ENCODE results near the gene CFAP299. TPM values are rescaled to one million over a fixed set of nuclear protein-coding genes. Genes with fewer than 3 reads are reported as not detected.

Gene CFAP299
- total RNA-seq, 1 donor from 2014 or later: not detected

GRCh38 chr4:80751200-80751599 is 415.7 kb downstream of the CFAP299 start:
- DNase-seq: no peak
- no peak for TF ChIP-seq CTCF (IDR thresholded peaks at IDR 0.05; ENCODE audit: borderline replicate concordance)
- intact Hi-C loops (cut with micrococcal nuclease): no loop called here
- no peaks in the 10 kb centered on the region for H3K4me1 ChIP-seq
- no peaks in the 10 kb centered on the region for H3K27me3 ChIP-seq (ENCODE audit: low read depth)
- H3K9me3 ChIP-seq (replicated peaks): no peaks in the 10 kb centered on the region
- H3K36me3 ChIP-seq: no peaks in the 10 kb centered on the region
- no peak overlapping the region for H3K27ac ChIP-seq (replicated peaks)
- H3K4me3 ChIP-seq: no peak overlapping the region

DNA sequence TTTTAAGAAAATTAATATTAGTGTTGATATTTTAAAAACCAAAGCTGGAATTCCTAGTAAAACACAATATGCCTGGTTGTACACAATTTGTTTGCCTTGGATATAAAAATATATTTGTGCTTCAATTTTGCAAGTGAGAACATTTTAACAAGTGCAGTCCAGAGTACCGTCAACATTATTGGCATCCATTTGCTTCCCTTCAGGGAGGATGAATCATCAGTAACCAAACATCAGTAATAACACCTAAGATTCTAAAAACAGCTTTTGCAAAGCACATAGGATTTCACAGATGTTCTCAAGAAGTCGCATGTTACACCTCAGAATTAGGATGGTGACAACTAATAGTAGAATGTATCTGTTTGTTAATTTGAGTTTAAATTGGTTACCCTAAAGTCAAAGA is 432.4 kb downstream of the CFAP299 start:
- no peaks in the 10 kb centered on the region for H3K4me1 ChIP-seq
- DNase-seq: no peak
- no peaks in the 10 kb centered on the region for H3K27me3 ChIP-seq (ENCODE audit: low read depth)
- no peaks in the 10 kb centered on the region for H3K36me3 ChIP-seq
- no peak overlapping the region for H3K4me3 ChIP-seq
- H3K27ac ChIP-seq (replicated peaks): no peak overlapping the region
- H3K9me3 ChIP-seq (replicated peaks): peaks cover 41% of the 10 kb centered on the region
- TF ChIP-seq CTCF (IDR thresholded peaks at IDR 0.05; ENCODE audit: borderline replicate concordance): no peak
- intact Hi-C loops (cut with micrococcal nuclease): no loop called here

DNA sequence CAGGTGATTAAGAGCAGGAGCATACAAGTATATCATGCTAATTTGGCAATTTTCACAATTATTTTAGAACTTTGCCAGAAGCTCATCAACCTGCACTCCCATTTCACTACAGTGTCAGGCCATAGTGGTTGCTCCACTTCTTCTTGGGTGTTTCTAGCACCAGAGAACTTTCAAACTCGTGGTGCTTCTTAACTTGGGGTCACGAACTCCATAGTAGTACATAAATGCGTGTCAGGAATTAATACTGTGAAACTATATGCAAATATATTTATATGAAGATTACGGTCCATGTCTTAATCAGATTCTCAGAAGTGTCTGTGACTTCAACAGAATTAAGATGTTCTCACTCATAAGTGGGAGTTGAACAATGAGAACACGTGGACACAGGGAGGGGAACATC is 440.6 kb downstream of the CFAP299 start:
- no peaks in the 10 kb centered on the region for H3K4me1 ChIP-seq
- H3K27me3 ChIP-seq (ENCODE audit: low read depth): no peaks in the 10 kb centered on the region
- H3K27ac ChIP-seq (replicated peaks): no peak overlapping the region
- intact Hi-C loops (cut with micrococcal nuclease): no loop called here
- no peak overlapping the region for H3K4me3 ChIP-seq
- peaks cover 6% of the 10 kb centered on the region for H3K9me3 ChIP-seq (replicated peaks)
- H3K36me3 ChIP-seq: no peaks in the 10 kb centered on the region
- TF ChIP-seq CTCF (IDR thresholded peaks at IDR 0.05; ENCODE audit: borderline replicate concordance): no peak
- no peak for DNase-seq

- DNase-seq: no peak
- Histone ChIP-seq H3K36me3 (no peaks in the 10 kb centered on the region), H3K9me3 (replicated peaks) (no peaks in the 10 kb centered on the region), H3K4me3 (no peak overlapping the region), H3K27me3 (ENCODE audit: low read depth) (no peaks in the 10 kb centered on the region), H3K4me1 (no peaks in the 10 kb centered on the region), H3K27ac (replicated peaks) (no peak overlapping the region)
- intact Hi-C loops (cut with micrococcal nuclease): no loop called here
- no peak for TF ChIP-seq CTCF (IDR thresholded peaks at IDR 0.05; ENCODE audit: borderline replicate concordance)
These were observed 445.9 kb downstream of the CFAP299 start for GRCh38 chr4:80781431-80781830.

DNA sequence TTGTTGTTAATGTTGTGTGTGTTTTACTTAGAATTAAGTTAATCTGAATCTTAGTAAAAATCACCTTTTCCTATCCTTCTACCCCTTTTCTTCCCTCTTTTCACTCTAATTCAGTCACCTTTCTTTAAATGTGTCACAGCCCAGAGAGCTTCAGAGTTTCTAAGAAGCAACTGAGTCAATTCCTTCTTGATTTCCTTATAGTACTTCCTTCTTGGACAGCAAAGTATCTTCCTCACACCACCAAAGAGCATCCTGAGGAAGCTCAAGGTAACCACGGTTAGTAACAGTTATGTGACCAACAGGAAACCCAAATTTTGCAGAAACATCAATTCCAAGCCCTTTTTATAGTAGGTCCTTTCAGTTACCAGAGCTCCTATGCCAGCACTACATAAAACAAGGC is 451.8 kb downstream of the CFAP299 start:
- Histone ChIP-seq H3K27me3 (ENCODE audit: low read depth) (no peaks in the 10 kb centered on the region), H3K9me3 (replicated peaks) (no peaks in the 10 kb centered on the region), H3K27ac (replicated peaks) (no peak overlapping the region), H3K4me1 (no peaks in the 10 kb centered on the region), H3K4me3 (no peak overlapping the region), H3K36me3 (no peaks in the 10 kb centered on the region)
- intact Hi-C loops (cut with micrococcal nuclease): no loop called here
- no peak for DNase-seq
- TF ChIP-seq CTCF (IDR thresholded peaks at IDR 0.05; ENCODE audit: borderline replicate concordance): no peak

DNA sequence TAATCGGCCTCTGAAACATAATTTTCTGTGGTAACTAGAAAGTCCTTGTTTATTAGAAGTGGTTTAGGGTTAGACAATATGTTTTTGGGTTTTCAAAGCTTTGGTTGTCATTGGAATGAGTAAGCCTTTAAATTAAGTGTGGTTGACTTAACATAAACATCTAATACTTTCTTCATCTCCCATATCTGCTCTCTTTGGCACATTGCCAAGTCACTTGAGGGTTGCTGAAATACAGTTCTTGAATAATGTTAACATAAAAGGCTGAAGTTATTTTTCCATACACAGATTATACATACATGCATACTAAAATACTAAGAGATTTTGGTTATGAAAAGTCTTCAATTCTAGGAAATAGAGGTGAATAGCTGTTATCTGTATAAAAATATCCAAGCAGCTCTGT is 453.3 kb downstream of the CFAP299 start:
- intact Hi-C loops (cut with micrococcal nuclease): no loop called here
- no peaks in the 10 kb centered on the region for H3K27me3 ChIP-seq (ENCODE audit: low read depth)
- TF ChIP-seq CTCF (IDR thresholded peaks at IDR 0.05; ENCODE audit: borderline replicate concordance): no peak

More for the DNA sequence above, 453.3 kb downstream of the CFAP299 start:
- Histone ChIP-seq H3K27ac (replicated peaks) (no peak overlapping the region), H3K4me3 (no peak overlapping the region), H3K4me1 (no peaks in the 10 kb centered on the region), H3K36me3 (no peaks in the 10 kb centered on the region), H3K9me3 (replicated peaks) (peaks cover 8% of the 10 kb centered on the region)
- DNase-seq: no peak
